Neural progenitor cell (in vitro differentiated cells): ENCODE results near the gene PLXNC1. TPM values are rescaled to one million over a fixed set of nuclear protein-coding genes. Genes with fewer than 3 reads are reported as not detected.

Experiments
- DNase-seq: peaks from one replicate; pipeline ENCODE4 v3.0.0-alpha.2; 2016; ENCODE audit warnings: low spot score
- H2AFZ ChIP-seq: fragments of 200-600 bp; sonication (generic); replicated peaks from 2 replicates; pipeline ENCODE4 v1.6.1; 2016; ENCODE audit warnings: antibody characterized with exemption
- H3F3A ChIP-seq: fragments of 200-600 bp; sonication (generic); 2 replicates; pipeline ENCODE4 v1.6.1; 2016; ENCODE audit warnings: antibody characterized with exemption, low read depth
- H3K27ac ChIP-seq: fragments of 200-600 bp; sonication (generic); 2 replicates; pipeline ENCODE4 v1.5.1; 2016; ENCODE audit warnings: mild to moderate bottlenecking
- H3K27me3 ChIP-seq: fragments of 200-600 bp; sonication (generic); 2 replicates; pipeline ENCODE4 v1.6.1; 2016; ENCODE audit warnings: mild to moderate bottlenecking, moderate library complexity
- H3K36me3 ChIP-seq: fragments of 200-600 bp; sonication (generic); 2 replicates; pipeline ENCODE4 v1.5.1; 2016
- H3K4me1 ChIP-seq: fragments of 200-600 bp; sonication (generic); 2 replicates; pipeline ENCODE4 v1.6.1; 2016; ENCODE audit warnings: mixed run types
- H3K4me2 ChIP-seq: fragments of 200-600 bp; sonication (generic); 2 replicates; pipeline ENCODE4 v1.6.1; 2016
- H3K4me3 ChIP-seq: fragments of 200-600 bp; sonication (generic); 2 replicates; pipeline ENCODE4 v1.5.1; 2016
- H3K79me2 ChIP-seq: fragments of 200-600 bp; sonication (generic); 2 replicates; pipeline ENCODE4 v1.6.1; 2016; ENCODE audit warnings: low read depth
- H3K9ac ChIP-seq: fragments of 200-600 bp; sonication (generic); 2 replicates; pipeline ENCODE4 v1.6.1; 2016
- H3K9me3 ChIP-seq: fragments of 200-600 bp; sonication (generic); 2 replicates; pipeline ENCODE4 v1.5.1; 2016; ENCODE audit warnings: low read depth
- H4K20me1 ChIP-seq: fragments of 200-600 bp; sonication (generic); 2 replicates; pipeline ENCODE4 v1.6.1; 2016; ENCODE audit warnings: low read depth
- H3K27ac Mint-ChIP-seq: 3 replicates; pipeline ENCODE4 v1.8.0; 2021; ENCODE audit warnings: mixed read lengths
- H3K27me3 Mint-ChIP-seq: 2 replicates; pipeline ENCODE4 v1.8.0; 2022; ENCODE audit warnings: low read depth, mild to moderate bottlenecking, inconsistent platforms, moderate library complexity, mixed read lengths; ENCODE audit not compliant: insufficient read depth
- H3K36me3 Mint-ChIP-seq: 3 replicates; pipeline ENCODE4 v1.8.0; 2021; ENCODE audit warnings: mixed read lengths
- H3K4me1 Mint-ChIP-seq: 3 replicates; pipeline ENCODE4 v1.8.0; 2021; ENCODE audit warnings: mixed read lengths
- H3K4me3 Mint-ChIP-seq: 3 replicates; pipeline ENCODE4 v1.8.0; 2021; ENCODE audit warnings: mild to moderate bottlenecking, moderate library complexity, mixed read lengths
- H3K9me3 Mint-ChIP-seq: 3 replicates; pipeline ENCODE4 v1.8.0; 2020; ENCODE audit warnings: mixed read lengths
- CTCF ChIP-seq: fragments of 200-600 bp; sonication (generic); IDR thresholded peaks from 2 replicates; pipeline ENCODE4 v1.5.1; 2017; ENCODE audit warnings: antibody characterized with exemption, mild to moderate bottlenecking
- EZH2 ChIP-seq: fragments of 200-600 bp; sonication (generic); IDR thresholded peaks from 2 replicates; pipeline ENCODE4 v1.6.1; 2017; ENCODE audit warnings: antibody characterized with exemption, mild to moderate bottlenecking, moderate library complexity
- EZH2phosphoT487 ChIP-seq: fragments of 200-600 bp; sonication (generic); IDR thresholded peaks from 2 replicates; pipeline ENCODE4 v1.6.1; 2017; ENCODE audit warnings: antibody characterized with exemption
- total RNA-seq: library from RNA; depleted of rRNA; stranded (reverse); fragments of >200 nt; gene quantifications from 2 replicates; pipeline ENCODE4 v1.2.3, GENCODE V29; 2015; ENCODE audit warnings: low replicate concordance

Gene PLXNC1
- total RNA-seq, 1 donor from 2014 or later, result 16.7 TPM

GRCh38 chr12:94230357-94230905, 82.1 kb downstream of the PLXNC1 start:
- DNase-seq, result no peak
- Histone ChIP-seq H3K4me2 (no peak overlapping the region), H3K4me3 (no peak overlapping the region), H3K9ac (no peak overlapping the region), H2AFZ (no peak overlapping the region), H4K20me1 (no peaks in the 10 kb centered on the region), H3K4me1 (peaks cover 35% of the 10 kb centered on the region), H3K27me3 (no peaks in the 10 kb centered on the region), H3F3A (peaks cover 7% of the 10 kb centered on the region), H3K79me2 (no peaks in the 10 kb centered on the region), H3K27ac (no peak overlapping the region), H3K36me3 (no peaks in the 10 kb centered on the region), H3K9me3 (no peaks in the 10 kb centered on the region)
- Mint-ChIP-seq H3K4me3 (no peak overlapping the region), H3K9me3 (no peaks in the 10 kb centered on the region), H3K4me1 (peaks cover 27% of the 10 kb centered on the region), H3K27ac (peak overlapping the region; percentile 8), H3K36me3 (peaks cover 19% of the 10 kb centered on the region), H3K27me3 (peaks cover 4% of the 10 kb centered on the region)
- TF ChIP-seq EZH2, result no peak
- TF ChIP-seq CTCF, result no peak
- TF ChIP-seq EZH2phosphoT487, result no peak

DNA sequence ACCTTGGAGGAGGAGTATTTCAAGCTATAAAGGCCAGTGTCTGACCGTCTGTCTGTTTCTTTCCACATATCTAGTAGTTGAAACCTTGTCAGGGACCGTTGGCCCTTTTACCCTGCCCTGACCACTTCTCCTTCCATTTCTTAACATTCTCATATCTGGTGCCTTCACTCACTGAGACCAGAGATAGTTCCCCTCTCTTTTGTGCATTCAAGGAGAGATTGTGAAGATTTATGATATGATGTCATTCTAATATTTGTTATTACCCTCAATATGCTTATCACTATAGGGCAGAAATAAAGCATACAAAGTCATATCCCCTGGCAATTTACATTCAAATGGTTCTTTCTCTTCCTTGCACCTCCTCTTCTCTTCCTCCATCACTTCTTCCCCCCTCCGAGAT, 83.3 kb downstream of the PLXNC1 start:
- H3K36me3 Mint-ChIP-seq, result peaks cover 26% of the 10 kb centered on the region
- H3K27me3 Mint-ChIP-seq, result peaks cover 4% of the 10 kb centered on the region
- no peaks in the 10 kb centered on the region for H3K36me3 ChIP-seq
- peaks cover 26% of the 10 kb centered on the region for H3K4me1 ChIP-seq
- H4K20me1 ChIP-seq, result no peaks in the 10 kb centered on the region
- no peak overlapping the region for H2AFZ ChIP-seq
- no peaks in the 10 kb centered on the region for H3K27me3 ChIP-seq
- no peak overlapping the region for H3K9ac ChIP-seq
- H3K79me2 ChIP-seq, result no peaks in the 10 kb centered on the region
- no peak overlapping the region for H3K4me3 ChIP-seq
- no peak for DNase-seq
- H3K27ac Mint-ChIP-seq, result no peak overlapping the region
- H3K9me3 ChIP-seq, result no peaks in the 10 kb centered on the region
- no peak overlapping the region for H3K4me3 Mint-ChIP-seq
- peaks cover 7% of the 10 kb centered on the region for H3F3A ChIP-seq
- H3K4me2 ChIP-seq, result no peak overlapping the region
- H3K9me3 Mint-ChIP-seq, result no peaks in the 10 kb centered on the region
- TF ChIP-seq EZH2phosphoT487 (no peak), EZH2 (no peak), CTCF (no peak)
- no peak overlapping the region for H3K27ac ChIP-seq
- peaks cover 17% of the 10 kb centered on the region for H3K4me1 Mint-ChIP-seq

- Mint-ChIP-seq H3K27ac (no peak overlapping the region), H3K36me3 (peaks cover 23% of the 10 kb centered on the region), H3K4me1 (peaks cover 11% of the 10 kb centered on the region), H3K4me3 (no peak overlapping the region), H3K27me3 (peaks cover 4% of the 10 kb centered on the region), H3K9me3 (no peaks in the 10 kb centered on the region)
- no peaks in the 10 kb centered on the region for H3K36me3 ChIP-seq
- no peak overlapping the region for H3K9ac ChIP-seq
- no peaks in the 10 kb centered on the region for H3K79me2 ChIP-seq
- no peaks in the 10 kb centered on the region for H3K9me3 ChIP-seq
- no peaks in the 10 kb centered on the region for H4K20me1 ChIP-seq
- no peak overlapping the region for H2AFZ ChIP-seq
- peaks cover 26% of the 10 kb centered on the region for H3K4me1 ChIP-seq
- no peak overlapping the region for H3K27ac ChIP-seq
- DNase-seq, result no peak
- no peak overlapping the region for H3K4me2 ChIP-seq
- H3K4me3 ChIP-seq, result no peak overlapping the region
- TF ChIP-seq CTCF, result no peak
- TF ChIP-seq EZH2, result no peak
- TF ChIP-seq EZH2phosphoT487, result no peak
- H3F3A ChIP-seq, result peaks cover 7% of the 10 kb centered on the region
- no peaks in the 10 kb centered on the region for H3K27me3 ChIP-seq
These were observed 87.5 kb downstream of the PLXNC1 start for GRCh38 chr12:94235848-94236247.
